Superior temporal gyrus (tissue), 1 donor: Measurements from ENCODE around the gene LIPM.

Source experiments
- DNase-seq: peaks from one replicate; pipeline ENCODE4 v3.0.0-alpha.2; 2016; ENCODE audit errors: extremely low spot score

LIPM gene

DNA sequence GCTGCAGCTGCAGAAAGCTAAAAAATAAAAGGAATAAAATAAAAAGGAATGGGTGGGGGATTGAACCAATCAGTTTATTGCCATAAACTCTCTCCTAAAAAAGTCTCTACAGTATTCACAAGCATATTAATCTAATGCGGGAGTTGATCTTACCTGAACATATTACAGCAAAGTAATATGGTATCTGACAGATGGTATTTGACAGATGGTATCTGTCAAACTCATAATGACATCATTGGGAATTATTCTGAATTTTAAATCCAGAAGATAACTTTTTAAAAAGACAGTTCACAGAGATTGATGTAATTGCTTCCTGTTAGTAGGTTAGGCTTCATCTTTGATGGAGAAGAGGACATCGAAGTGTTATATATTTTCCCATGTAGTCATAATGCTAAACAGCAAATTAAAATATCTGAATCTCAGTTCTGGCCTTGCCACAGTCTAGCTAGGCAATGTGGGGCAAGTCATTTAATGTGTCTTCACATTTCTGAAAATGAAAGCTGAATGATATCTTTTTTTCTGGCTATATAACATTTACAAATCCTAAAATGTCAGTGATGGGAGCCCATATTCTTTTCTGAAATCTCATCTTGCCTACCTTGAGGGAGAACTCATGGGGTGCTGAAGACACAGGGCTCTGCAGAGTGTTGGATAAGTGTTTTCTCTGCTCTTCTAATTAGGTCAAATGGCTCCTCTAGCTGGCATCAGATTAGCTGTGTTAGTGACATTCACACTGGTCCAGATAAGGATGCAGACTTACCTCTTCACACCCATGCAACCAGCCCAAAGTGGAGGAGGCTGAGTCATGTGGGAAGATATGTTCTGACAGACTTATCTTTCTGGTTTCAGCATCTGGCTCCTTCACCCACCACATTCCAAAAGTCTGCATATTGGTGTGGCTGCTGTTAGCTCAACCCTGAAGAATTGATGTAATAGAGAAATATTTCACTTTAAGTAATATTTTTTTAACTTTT lies 2.1 kb upstream of the LIPM start:
- DNase-seq, result no peak

GRCh38 chr10:88803641-88804040 lies 1.1 kb downstream of the LIPM start:
- no peak for DNase-seq

GRCh38 chr10:88804083-88804812 lies 1.7 kb downstream of the LIPM start:
- DNase-seq, result no peak

GRCh38 chr10:88805361-88805760 lies 2.8 kb downstream of the LIPM start:
- DNase-seq, result no peak

DNA sequence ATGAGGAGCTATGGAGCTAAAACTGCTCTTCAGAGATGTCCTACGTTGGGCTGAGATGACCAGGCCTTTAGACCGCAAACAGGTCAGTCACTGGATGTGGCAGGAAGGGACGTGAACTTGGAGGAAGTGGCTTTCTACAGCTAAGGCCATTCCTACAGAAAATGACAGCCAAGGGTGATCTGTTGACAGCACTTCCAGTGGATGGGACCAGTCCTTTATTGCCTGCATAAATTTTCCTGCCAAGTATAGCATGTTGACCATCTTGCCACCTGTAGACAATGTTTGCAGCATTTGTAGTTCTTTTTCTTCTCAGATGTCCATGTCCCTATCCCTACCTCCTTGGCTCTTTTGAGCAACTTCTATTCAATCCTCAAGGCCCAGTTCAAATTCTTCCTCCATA lies 3.4 kb downstream of the LIPM start:
- DNase-seq, result no peak

- no peak for DNase-seq
These were observed 7.1 kb downstream of the LIPM start for GRCh38 chr10:88809621-88810020.

- DNase-seq, result peak; percentile 61
These were observed 7.8 kb downstream of the LIPM start for GRCh38 chr10:88810196-88810961.

- no peak for DNase-seq
These were observed 10.7 kb downstream of the LIPM start for GRCh38 chr10:88813200-88813599.

DNA sequence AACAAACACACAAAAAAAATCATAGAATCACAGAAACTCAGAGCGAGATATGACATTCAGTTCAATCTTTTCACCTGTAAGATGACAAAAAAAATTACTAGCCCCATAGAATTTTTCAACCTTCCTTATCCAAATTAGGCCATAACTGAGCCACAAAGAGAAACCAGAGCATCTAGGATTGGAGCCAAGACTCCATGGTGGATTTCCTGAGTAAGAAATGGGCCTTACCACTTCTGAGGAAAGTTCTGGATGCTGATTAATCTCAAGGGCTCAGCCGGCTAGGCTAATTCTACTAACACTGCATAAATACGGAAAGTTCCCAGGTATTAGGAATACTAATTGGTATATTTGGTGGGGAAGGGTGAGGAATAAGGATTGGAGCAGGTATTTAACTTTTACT lies 16.8 kb downstream of the LIPM start:
- DNase-seq, result no peak

GRCh38 chr10:88820748-88821401 lies 18.3 kb downstream of the LIPM start:
- peak; percentile 67 for DNase-seq

GRCh38 chr10:88826388-88826787 lies 23.9 kb downstream of the LIPM start:
- no peak for DNase-seq

- no peak for DNase-seq
These were observed 25.1 kb downstream of the LIPM start for GRCh38 chr10:88827671-88828070.

GRCh38 chr10:88828310-88828709 lies 25.8 kb downstream of the LIPM start:
- no peak for DNase-seq

- DNase-seq, result no peak
These were observed 28.2 kb downstream of the LIPM start for GRCh38 chr10:88830643-88831268.

DNA sequence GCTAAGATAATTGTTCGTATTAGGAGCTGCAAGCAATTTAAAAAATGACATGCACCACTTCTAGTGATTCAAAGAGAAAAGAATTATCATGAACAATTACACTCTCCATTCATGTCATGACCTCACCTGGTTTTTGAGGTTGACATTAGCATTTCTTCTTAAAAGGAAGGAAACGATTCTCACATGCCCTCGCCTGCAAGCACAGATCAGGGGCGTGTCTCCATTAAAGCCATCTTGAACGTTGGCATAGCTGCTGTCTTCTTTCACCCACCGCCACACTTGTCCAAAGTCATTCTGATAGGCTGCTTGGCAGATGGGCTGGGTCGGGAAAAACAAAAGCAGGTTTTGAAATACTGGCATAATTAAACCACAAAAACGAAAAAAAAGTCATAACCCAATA lies 29.2 kb downstream of the LIPM start:
- no peak for DNase-seq

GRCh38 chr10:88832376-88832775 lies 29.8 kb downstream of the LIPM start:
- no peak for DNase-seq

- DNase-seq, result no peak
These were observed 30.6 kb downstream of the LIPM start for GRCh38 chr10:88833156-88833555.

DNA sequence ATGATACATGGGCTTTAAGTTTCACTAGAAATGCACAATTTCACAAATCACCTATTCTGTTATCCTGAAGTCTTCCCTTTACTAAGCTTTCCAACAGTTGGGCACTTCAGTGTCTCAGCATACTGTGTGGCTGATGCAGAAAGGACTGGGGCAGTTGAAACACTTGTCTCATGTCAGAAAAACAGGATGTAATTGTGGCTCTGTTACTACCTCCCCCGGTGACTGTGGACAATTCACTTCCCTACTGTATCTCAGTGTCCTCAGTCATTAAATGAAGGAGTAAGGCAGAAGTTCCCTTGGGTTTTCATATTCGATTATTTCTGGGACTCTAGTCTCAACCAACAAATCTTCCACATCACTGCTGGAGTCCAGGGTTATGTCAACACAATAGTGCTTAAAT lies 31.2 kb downstream of the LIPM start:
- DNase-seq, result no peak

DNA sequence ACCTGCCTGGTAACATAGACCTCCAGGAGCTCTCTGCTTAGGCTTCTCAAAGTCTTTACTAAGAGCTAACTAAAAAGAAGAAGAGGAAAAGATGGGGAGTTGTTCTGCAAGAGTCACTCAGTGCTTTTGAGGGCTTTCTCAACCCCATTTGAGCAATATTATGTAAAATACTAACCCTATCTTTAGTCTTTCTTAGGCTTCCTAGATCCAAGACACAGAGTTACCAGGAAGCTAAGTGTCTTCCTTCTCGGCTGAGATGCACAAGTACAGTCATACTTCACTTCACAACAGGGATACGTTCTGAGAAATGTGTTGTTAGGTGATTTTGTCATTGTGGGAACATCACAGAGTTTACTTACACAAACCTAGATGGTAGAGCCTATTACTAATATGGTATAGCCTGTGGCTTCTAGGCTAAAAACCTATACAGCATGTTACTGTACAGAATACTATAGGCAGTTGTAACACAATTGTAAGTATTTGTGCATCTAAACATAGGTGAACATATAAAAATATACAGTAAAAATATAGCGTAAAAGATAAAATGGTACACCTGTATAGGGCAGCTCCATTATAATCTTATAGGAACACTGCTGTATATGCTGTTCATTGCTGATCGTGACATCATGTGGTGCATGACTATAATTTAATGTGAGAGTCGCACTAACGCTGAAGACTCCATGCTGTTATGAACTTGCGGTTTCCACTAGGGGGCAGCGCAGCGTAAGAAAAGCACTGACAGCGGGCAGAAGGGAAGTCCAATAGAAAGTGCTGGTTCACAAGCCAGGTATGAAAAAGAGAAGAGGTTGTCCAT lies 32.8 kb downstream of the LIPM start:
- DNase-seq, result peak; percentile 91

DNA sequence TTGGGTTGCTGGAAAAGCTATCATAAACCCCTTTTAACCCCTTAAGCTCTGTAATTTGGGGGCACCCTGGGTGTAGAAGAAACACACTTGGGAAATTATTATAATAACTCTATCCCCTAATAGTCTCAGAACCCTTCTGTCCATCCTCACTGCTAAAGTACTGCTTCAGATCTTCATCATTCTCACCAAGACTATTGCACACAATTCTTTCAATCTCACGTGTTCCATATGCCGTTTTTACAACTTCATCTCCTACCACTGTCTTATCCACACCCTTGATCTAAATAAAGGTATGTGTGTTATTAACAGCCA lies 33.3 kb downstream of the LIPM start:
- no peak for DNase-seq
